GM18517 (cell line): ENCODE data around the gene BAHCC1.

Source experiments
- ATAC-seq: cut with Tn5 transposase; IDR thresholded peaks from one replicate; pipeline ENCODE4 v1.9.1; 2021; ENCODE audit warnings: mild to moderate bottlenecking, moderate library complexity; ENCODE audit not compliant: unreplicated experiment

BAHCC1 gene

GRCh38 chr17:81473019-81473418 lies 77.8 kb downstream of the BAHCC1 start:
- ATAC-seq: no peak

GRCh38 chr17:81474958-81475357 lies 79.7 kb downstream of the BAHCC1 start:
- no peak for ATAC-seq

DNA sequence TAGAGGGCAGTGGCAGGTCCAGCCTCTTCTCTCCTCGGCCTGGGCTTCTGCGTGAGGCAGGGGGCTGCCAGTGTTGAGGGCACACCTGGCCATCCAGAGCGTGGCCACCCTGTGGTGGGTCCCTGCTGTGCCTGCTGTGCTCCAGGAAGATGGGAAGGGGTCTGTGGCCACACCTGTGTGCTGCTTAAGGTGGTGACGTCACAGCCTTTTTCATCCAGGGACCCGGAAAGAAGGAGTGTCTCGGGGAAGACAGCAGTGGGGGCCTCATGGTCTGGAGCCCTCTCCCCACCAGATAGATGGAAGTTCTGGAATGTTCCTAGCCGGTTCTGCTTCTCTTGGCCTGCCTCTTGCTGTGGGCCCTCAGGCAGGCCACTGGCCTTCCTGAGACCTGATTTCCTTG lies 80.8 kb downstream of the BAHCC1 start:
- ATAC-seq: no peak

- ATAC-seq: no peak
These were observed 81.4 kb downstream of the BAHCC1 start for GRCh38 chr17:81476635-81477034.

- ATAC-seq: no peak
These were observed 81.9 kb downstream of the BAHCC1 start for GRCh38 chr17:81477173-81477572.

GRCh38 chr17:81478119-81478518 lies 82.9 kb downstream of the BAHCC1 start:
- ATAC-seq: no peak

DNA sequence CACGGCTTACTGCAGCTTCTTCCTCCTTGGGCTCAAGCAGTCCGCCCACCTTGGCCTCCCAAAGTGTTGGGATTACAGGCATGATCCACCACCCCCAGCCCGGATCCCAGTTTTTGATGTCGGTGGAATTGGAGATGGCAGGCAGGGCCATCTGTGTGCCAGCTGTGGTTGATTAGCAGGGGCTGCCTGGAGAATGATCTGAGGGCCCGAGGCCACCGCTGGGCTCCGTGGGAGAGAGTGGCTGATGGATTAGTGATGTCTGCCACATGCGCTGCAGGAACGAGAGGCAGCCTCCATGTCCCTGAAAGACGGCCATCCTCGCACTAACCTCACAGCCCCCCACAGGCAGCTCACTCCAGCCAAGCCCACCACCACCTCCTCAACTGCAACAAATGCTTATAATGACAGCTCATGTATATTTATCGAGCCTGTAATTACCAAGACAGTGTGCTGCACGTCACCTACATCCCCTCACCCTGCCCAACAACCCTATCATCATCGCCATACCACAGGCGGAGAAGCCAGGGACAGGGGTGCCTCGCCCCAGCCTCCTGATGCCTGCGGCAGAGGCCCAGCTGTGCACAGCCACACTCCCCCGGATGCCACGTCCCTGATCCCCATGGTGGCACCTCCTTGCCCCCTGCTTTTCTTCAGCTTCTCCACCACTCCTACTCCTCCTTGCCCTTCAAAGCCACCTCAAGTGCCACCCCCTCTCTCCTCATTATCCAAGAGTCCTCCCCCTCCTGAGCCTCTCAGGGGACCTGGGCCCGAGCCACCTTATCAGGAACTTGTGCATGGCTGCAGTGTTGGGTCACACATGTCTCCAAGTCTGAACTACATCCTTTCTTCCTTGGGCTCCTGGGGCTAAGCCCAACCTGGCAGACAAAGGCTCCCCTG lies 84.2 kb downstream of the BAHCC1 start:
- no peak for ATAC-seq

GRCh38 chr17:81480140-81481072 lies 85.1 kb downstream of the BAHCC1 start:
- no peak for ATAC-seq

DNA sequence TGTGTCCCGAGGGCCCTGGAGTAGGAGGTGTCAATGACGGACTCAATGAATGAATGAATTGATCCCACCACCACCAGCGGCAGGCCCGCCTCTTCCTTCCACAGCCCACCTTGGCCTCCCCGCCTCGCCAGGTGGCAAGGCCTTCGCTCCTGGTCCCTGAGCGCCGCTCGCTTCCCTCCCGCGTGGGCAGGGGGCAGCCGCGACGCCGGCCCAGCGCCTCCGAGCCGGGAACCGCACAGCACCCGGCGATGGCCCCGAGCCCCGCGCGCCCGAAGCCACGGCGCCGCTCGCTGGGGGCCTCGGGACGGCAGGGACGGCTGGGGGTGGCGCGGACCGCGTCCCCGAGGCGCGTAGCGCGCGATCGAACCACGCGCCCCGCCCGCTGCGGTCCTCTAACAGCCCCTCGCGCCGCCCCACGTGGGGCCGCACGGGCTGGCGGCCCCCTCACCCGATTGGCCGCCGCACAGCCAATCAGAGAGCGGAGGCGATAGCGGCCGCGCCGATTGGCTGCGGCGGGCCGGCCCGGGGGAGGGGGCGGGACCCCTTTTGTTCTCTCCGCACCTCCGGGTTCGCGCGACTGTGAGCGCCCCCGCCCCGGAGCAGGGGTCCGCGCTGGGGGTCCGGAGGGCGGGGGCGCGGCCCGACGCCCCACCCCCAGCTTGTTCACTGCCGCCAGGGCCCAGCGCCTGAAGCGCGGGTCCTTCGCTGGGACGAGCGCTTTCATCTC lies 86.0 kb downstream of the BAHCC1 start:
- ATAC-seq: no peak

- ATAC-seq: no peak
These were observed 86.7 kb downstream of the BAHCC1 start for GRCh38 chr17:81481815-81482505.

GRCh38 chr17:81482673-81483072 lies 87.4 kb downstream of the BAHCC1 start:
- no peak for ATAC-seq

GRCh38 chr17:81483085-81483861 lies 88.0 kb downstream of the BAHCC1 start:
- no peak for ATAC-seq

DNA sequence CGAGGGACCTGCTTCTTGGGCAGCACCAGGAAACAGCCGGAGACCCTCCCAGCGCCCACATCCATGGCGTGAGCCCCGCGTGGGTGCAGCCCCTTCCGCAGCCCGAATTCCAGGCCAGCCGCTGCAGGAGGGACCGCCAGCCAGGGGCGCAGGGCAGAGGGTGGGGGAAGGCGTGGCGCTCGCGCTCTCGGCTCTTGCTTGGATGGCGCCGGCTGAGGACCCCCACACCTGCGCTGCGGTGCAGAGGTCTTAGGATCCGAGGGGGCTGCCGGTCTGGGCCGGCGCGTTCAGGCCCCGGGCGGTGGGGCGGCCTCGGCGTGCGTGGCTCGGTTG lies 88.6 kb downstream of the BAHCC1 start:
- ATAC-seq: no peak

DNA sequence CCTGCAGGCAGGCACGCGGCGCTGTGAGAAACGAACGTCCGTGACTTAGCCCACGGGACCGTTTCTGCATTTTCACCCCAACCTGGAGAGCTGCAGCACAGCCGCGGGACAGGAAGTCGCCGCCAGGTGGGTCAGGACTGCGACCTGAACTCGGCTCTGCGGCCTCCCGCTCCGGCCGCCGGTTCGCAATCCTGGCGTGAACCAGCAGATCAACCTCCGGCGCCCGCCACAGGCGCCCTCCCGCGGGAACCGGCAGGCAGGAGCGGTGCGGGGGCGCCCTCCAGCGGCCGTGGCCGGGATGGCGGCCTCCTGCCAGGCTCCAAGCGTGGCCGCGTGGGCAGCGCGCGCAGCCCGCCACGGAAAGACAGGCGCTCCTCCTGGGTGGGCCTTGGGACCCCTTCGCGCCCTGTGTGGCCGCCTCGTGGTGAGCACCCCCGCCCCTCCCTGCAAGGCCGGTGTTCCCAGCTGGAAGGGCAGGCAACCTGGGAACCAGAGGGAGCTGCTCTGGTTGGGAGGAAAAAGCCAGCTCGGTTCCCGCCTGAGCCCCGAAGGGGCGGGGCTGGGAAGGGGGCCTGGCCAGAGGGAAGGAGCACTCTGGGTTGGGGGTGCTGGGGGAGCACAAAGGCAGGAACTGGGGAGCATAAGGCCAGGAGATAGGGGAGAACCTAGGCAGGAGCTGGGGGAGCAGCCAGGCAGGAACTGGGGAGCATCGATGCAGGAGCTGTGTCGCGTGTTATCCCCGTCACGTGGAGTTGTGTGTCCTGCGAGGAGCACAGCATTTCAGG lies 89.1 kb downstream of the BAHCC1 start:
- ATAC-seq: peak; percentile 66

GRCh38 chr17:81486199-81486810 lies 91.0 kb downstream of the BAHCC1 start:
- no peak for ATAC-seq

GRCh38 chr17:81487089-81487486 lies 91.8 kb downstream of the BAHCC1 start:
- no peak for ATAC-seq

DNA sequence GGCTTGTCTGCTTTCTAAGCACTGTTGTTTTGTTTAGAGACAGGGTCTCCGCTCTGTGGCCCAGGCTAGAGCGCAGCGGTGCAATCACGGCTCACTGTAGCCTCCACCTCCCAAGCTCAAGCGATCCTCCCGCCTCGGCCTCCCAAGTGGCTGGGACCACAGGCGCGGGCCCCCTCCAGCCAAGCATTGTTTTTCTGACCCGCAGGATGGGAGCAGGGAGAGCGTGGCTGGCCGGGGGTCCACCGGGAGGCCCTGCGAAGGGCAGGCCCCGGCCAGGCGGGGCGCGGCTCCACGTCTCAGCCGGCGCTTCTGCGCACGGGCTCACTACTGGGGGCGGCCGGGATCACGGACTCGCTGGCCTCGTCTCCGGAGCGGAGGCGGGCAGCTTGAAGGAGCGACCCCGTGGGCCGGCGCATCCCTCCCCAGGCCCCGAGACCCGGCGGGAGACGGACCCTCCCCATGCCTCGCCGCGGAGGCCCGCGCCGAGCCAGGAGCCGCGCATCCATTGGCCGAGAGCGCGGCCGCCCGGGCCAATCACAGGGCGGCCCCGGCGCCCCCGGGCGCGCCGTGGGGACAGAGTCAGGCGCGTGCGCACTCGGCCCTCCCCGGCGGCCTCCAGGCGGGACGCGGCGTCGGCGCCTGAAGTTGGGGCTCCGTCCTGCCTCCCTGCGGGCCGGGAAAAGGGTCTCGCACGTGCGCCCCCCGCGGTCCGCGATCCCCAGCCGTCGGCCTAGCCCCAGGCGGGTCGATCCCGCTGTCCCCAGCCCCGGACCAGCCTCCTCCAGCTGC lies 92.4 kb downstream of the BAHCC1 start:
- ATAC-seq: no peak
